Kidney (tissue), 14 donors: ENCODE measurements around the gene ISM1. TPM values are rescaled to one million over a fixed set of nuclear protein-coding genes. Genes with fewer than 3 reads are reported as not detected.

Source experiments
- DNase-seq, 5 donors: peaks; one replicate each; pipeline ENCODE4 v3.0.0-alpha.2; 2013 to 2020
- FAIRE-seq: peaks from 2 replicates; lab custom pipeline; 2012; peaks lifted over from hg19 to GRCh38; lab: Jason Lieb, UNC
- H3K27ac ChIP-seq, 2 donors: one replicate each; pipeline ENCODE4 v1.7.0; 2013; ENCODE audit warnings: low read depth in 2 of 2, low read length in 2 of 2, inconsistent platforms in 1 of 2
- H3K27me3 ChIP-seq: one replicate; pipeline ENCODE4 v1.7.1; 2013; ENCODE audit warnings: low read length, inconsistent platforms; ENCODE audit not compliant: control insufficient read depth, insufficient read depth
- H3K36me3 ChIP-seq, 3 donors: one replicate each; pipeline versions ENCODE4 v1.7.0 to v1.7.1; 2013; ENCODE audit warnings: low read length in 3 of 3, control low read depth in 1 of 3, inconsistent platforms in 1 of 3; ENCODE audit not compliant: insufficient read depth in 3 of 3, control insufficient read depth in 2 of 3
- H3K4me1 ChIP-seq, 3 donors: one replicate each; pipeline versions ENCODE4 v1.7.0 to v1.7.1; 2013; ENCODE audit warnings: low read length in 3 of 3, inconsistent platforms in 1 of 3, low read depth in 1 of 3; ENCODE audit not compliant: control insufficient read depth in 2 of 3, insufficient read depth in 2 of 3
- H3K4me3 ChIP-seq, 3 donors: one replicate each; pipeline versions ENCODE4 v1.7.0 to v1.8.1; 2013; ENCODE audit warnings: low read length in 3 of 3, control low read depth in 1 of 3, inconsistent platforms in 1 of 3
- H3K9ac ChIP-seq, 3 donors: one replicate each; pipeline versions ENCODE4 v1.7.0 to v1.7.1; 2013; ENCODE audit warnings: low read length in 3 of 3, control low read depth in 1 of 3, inconsistent platforms in 1 of 3
- H3K9me3 ChIP-seq, 3 donors: one replicate each; pipeline versions ENCODE4 v1.7.0 to v1.7.1; 2013; ENCODE audit warnings: low read length in 3 of 3, control low read depth in 1 of 3, inconsistent platforms in 1 of 3; ENCODE audit not compliant: control insufficient read depth in 2 of 3, insufficient read depth in 1 of 3
- CTCF ChIP-seq: IDR thresholded peaks from 3 replicates; pipeline ENCODE4 v1.5.1; 2012; ENCODE audit warnings: mild to moderate bottlenecking, moderate library complexity, borderline replicate concordance; ENCODE audit not compliant: insufficient read depth; ENCODE audit errors: extremely low read depth
- intact Hi-C: fragments of 100-400 bp; cut with DNase I; formaldehyde crosslinking; loops from one replicate; pipeline ENCODE4 v1.11.1; 2022
- polyA plus RNA-seq: library from polyadenylated mRNA; stranded (reverse); fragments of 350-450 nt; fragmentation: Illumina TruSeq; extraction: RNeasy Lipid Tissue Mini Kit (QIAGEN cat#74804); gene quantifications from one replicate; pipeline ENCODE4 v1.2.3, GENCODE V29; 2014; ENCODE audit warnings: low read depth, low replicate concordance; ENCODE audit not compliant: insufficient read depth
- total RNA-seq: library from RNA; stranded (reverse); fragmentation: NEBNext Ultra II Directional; extraction: Animal tissue kit (Norgen Biotek cat#: 25700); gene quantifications from one replicate; pipeline ENCODE4 v1.2.1, GENCODE V29; 2021
- donor health status: control.
- donor health status: control.
- donor health status: control.
- donor health status: control.
- donor health status: control.
- donor health status: DM: yes; HTN: yes; CAD: no.
- donor health status: Normal renal cell carcinoma (clear cell type).

Gene ISM1
- total and polyA plus RNA-seq, 2 donors from 2014 or later: 2.0 to 2.6 TPM

- H3K9ac ChIP-seq: no peak overlapping the region
- no peaks in the 10 kb centered on the region for H3K9me3 ChIP-seq
- no peak for TF ChIP-seq CTCF
- no peak overlapping the region for H3K27ac ChIP-seq
- intact Hi-C loops: no loop called here
- H3K36me3 ChIP-seq: no peaks in the 10 kb centered on the region
- no peaks in the 10 kb centered on the region for H3K4me1 ChIP-seq
- DNase-seq (no peak), FAIRE-seq (no peak)
- H3K4me3 ChIP-seq: no peak overlapping the region
- no peaks in the 10 kb centered on the region for H3K27me3 ChIP-seq
These were observed 24.2 kb downstream of the ISM1 start for GRCh38 chr20:13245250-13245723.

GRCh38 chr20:13249118-13249797, 28.2 kb downstream of the ISM1 start:
- H3K36me3 ChIP-seq: no peaks in the 10 kb centered on the region
- intact Hi-C loops: no loop called here

GRCh38 chr20:13249798-13250170, 28.7 kb downstream of the ISM1 start:
- no peak for TF ChIP-seq CTCF
- no peaks in the 10 kb centered on the region for H3K27me3 ChIP-seq
- intact Hi-C loops: no loop called here
- no peak for FAIRE-seq
- no peaks in the 10 kb centered on the region for H3K9me3 ChIP-seq
- no peak overlapping the region for H3K27ac ChIP-seq
- DNase-seq: no peak
- H3K4me1 ChIP-seq: no peaks in the 10 kb centered on the region
- H3K36me3 ChIP-seq: no peaks in the 10 kb centered on the region
- H3K9ac ChIP-seq: no peak overlapping the region
- no peak overlapping the region for H3K4me3 ChIP-seq

More at GRCh38 chr20:13249118-13249797, 28.2 kb downstream of the ISM1 start:
- Histone ChIP-seq H3K4me3 (no peak overlapping the region), H3K9ac (no peak overlapping the region), H3K27me3 (no peaks in the 10 kb centered on the region), H3K4me1 (no peaks in the 10 kb centered on the region), H3K9me3 (no peaks in the 10 kb centered on the region), H3K27ac (no peak overlapping the region)
- TF ChIP-seq CTCF: no peak
- DNase-seq: no peak
- FAIRE-seq: no peak
